ENCODE measurements around the gene FAM13A. TPM values are rescaled to one million over a fixed set of nuclear protein-coding genes. Genes with fewer than 3 reads are reported as not detected.

FAM13A gene
- 50.2 to 57.7 TPM (median 52.1 TPM) in 3 replicates for total RNA-seq

GRCh38 chr4:89056953-89057398 is at the start of gene FAM13A:
Gene FAM13A, minus strand, starts transcription at chr4:89057185. Its CDS starts 221 bp downstream, at chr4:89056964.
- DNase-seq (ENCODE audit: low spot score in 2 of 2, unreplicated experiment in 2 of 2): peak; percentile 41 to 70
- Mint-ChIP-seq H3K27ac (peak within 1 kb of the TSS; percentile 92), H3K4me1 (peaks cover 48% of the 10 kb centered on the region), H3K4me3 (peak within 1 kb of the TSS; percentile 81), H3K36me3 (peaks cover 10% of the 10 kb centered on the region), H3K27me3 (ENCODE audit: low read depth) (no peaks in the 10 kb centered on the region), H3K9me3 (peaks cover 25% of the 10 kb centered on the region)
- TF ChIP-seq CTCF (IDR thresholded peaks at IDR 0.05; ENCODE audit: unreplicated experiment): no peak

DNA sequence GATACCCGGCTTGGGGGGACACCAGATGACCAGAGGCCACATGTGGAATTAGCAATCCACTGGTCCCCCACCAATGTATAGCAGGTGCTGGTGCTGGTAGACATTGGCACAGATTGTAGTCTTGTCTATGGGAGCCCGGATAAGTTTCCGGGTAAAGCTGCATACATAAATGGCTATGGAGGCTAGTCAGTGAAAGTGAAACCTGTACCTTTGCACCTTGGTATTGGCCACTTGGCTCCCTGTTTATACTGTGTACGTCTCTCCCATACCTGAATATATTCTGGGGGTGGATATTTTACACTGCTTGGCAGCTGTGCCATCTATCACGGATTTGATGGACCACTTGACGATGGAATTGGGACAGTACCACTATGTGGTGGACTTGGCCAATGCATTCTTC is 48.7 kb upstream of the FAM13A start:
- peaks cover 12% of the 10 kb centered on the region for H3K27me3 Mint-ChIP-seq (ENCODE audit: low read depth)
- H3K4me1 Mint-ChIP-seq: peaks cover 12% of the 10 kb centered on the region
- H3K36me3 Mint-ChIP-seq: no peaks in the 10 kb centered on the region
- no peaks in the 10 kb centered on the region for H3K9me3 Mint-ChIP-seq
- TF ChIP-seq CTCF (IDR thresholded peaks at IDR 0.05; ENCODE audit: unreplicated experiment): no peak
- H3K27ac Mint-ChIP-seq: no peak overlapping the region
- H3K4me3 Mint-ChIP-seq: no peak overlapping the region
- DNase-seq (ENCODE audit: low spot score in 2 of 2, unreplicated experiment in 2 of 2): no peak

DNA sequence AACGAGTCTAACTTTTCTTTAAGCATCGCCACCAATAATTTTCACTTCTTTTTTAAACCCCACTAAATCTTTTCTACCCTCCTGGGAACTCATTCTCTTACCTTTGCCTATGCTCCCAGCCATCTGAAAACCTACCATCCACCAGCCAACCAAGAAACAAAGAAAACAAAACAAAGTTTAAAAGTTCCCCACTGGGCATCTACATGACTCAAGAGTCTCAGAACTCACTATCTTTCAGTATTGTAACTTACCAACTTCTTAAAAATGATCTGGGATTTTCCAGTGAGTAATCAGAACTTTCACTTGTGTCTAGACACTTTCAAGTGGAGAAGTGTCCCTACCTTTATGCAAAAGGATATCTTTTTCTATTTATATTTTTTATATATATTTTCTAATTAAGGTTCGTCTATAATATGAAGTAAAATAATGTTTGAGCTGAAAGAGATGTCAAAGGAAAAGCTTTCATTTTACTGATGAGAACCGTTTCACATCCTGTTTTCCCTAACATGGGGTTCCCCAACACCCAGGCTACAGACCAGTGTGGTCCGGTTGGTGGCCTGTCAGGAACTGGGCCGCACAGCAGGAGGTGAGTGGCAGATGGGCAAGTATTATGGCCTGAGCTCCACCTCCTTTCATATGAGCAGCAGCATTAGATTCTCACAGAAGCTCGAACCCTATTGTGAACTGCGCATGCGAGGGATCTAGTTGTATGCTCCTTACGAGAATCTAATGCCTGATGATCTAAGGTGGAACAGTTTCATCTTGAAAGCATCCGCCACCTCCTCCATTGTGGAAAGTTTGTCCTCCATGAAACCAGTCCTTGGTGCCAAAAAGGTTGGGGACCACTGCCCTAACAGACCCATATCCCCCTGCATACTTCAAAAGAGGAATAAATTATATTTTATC is 44.5 kb upstream of the FAM13A start:
- no peak for DNase-seq (ENCODE audit: low spot score in 2 of 2, unreplicated experiment in 2 of 2)
- no peak for TF ChIP-seq CTCF (IDR thresholded peaks at IDR 0.05; ENCODE audit: unreplicated experiment)
- Mint-ChIP-seq H3K27me3 (ENCODE audit: low read depth) (peaks cover 11% of the 10 kb centered on the region), H3K36me3 (no peaks in the 10 kb centered on the region), H3K4me3 (no peak overlapping the region), H3K9me3 (peaks cover 3% of the 10 kb centered on the region), H3K4me1 (no peaks in the 10 kb centered on the region), H3K27ac (no peak overlapping the region)

DNA sequence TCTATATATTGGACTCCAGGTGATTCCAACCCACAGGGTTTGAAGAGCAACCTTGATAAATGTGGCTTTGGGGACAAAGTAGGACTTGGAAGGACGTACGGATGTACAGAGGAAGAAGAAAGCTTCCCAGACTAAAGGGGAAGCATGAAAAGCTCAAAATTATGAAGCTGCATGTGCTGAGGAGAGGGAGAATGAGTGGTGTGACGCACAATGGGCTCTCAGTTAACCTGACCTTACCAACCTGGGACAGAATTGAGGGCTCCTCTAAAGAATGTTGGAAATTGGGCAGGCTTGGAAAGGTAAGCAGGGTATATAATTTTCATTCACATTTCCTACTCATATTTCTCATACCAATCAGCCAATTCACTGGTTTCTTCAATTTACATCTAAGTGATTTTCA is 43.9 kb upstream of the FAM13A start:
- Mint-ChIP-seq H3K4me3 (no peak overlapping the region), H3K27me3 (ENCODE audit: low read depth) (peaks cover 11% of the 10 kb centered on the region), H3K27ac (no peak overlapping the region), H3K36me3 (no peaks in the 10 kb centered on the region), H3K9me3 (peaks cover 3% of the 10 kb centered on the region), H3K4me1 (no peaks in the 10 kb centered on the region)
- TF ChIP-seq CTCF (IDR thresholded peaks at IDR 0.05; ENCODE audit: unreplicated experiment): no peak
- no peak for DNase-seq (ENCODE audit: low spot score in 2 of 2, unreplicated experiment in 2 of 2)

DNA sequence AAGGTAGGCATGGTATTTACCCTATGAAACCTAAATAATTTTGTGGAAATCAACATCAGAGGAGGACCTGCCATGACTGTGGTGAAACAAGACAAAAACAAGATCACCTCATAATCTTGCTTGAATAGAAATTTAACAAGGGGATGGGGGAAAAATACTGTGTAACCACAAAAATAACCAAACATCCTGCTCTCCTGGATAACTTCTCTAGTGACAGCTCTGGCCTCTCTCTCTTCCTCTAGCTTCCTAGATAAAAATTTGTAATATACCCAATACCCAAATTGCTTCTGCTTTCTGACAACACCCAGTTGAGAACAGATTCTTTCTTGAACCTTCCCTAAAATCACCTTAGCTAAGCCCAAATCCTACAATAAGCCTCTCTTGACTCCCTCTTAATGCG is 42.5 kb upstream of the FAM13A start:
- DNase-seq (ENCODE audit: low spot score in 2 of 2, unreplicated experiment in 2 of 2): no peak
- Mint-ChIP-seq H3K4me1 (no peaks in the 10 kb centered on the region), H3K27ac (no peak overlapping the region), H3K9me3 (peaks cover 3% of the 10 kb centered on the region), H3K36me3 (no peaks in the 10 kb centered on the region), H3K4me3 (no peak overlapping the region), H3K27me3 (ENCODE audit: low read depth) (peaks cover 9% of the 10 kb centered on the region)
- no peak for TF ChIP-seq CTCF (IDR thresholded peaks at IDR 0.05; ENCODE audit: unreplicated experiment)

All from mesothelial cell of epicardium (in vitro differentiated cells).